22Rv1 (cell line): ENCODE measurements around the gene FAM222A.

ENCODE experiments used
- CTCF ChIP-seq: fragments of 450-650 bp; IDR thresholded peaks from 2 replicates; pipeline ENCODE4 v1.5.1; 2017; ENCODE audit warnings: mild to moderate bottlenecking
- ZFX ChIP-seq: fragments of 450-650 bp; IDR thresholded peaks from 2 replicates; pipeline ENCODE4 v1.6.1; 2017; ENCODE audit warnings: antibody characterized with exemption, borderline replicate concordance

GRCh38 chr12:109706747-109707469 lies 6.7 kb upstream of the FAM222A start:
- TF ChIP-seq CTCF (no peak), ZFX (no peak)
